Stimulated activated CD4-positive, alpha-beta T cell treated with anti-CD3 and anti-CD28 coated beads, TNF-alpha, amount 100 ng/mL, for 1 hour (primary cell): ENCODE results near the gene CAMK4.
"Not testable (repeated sequence)": the region's sequence is repeated elsewhere in the genome, so short reads cannot be mapped to it uniquely, and the experiment has no call there.

Experiments used
- DNase-seq, 3 donors: peaks; one replicate each; pipeline ENCODE4 v3.0.0-alpha.2; 2020; ENCODE audit warnings: low read depth in 3 of 3, low spot score in 1 of 3

Gene CAMK4

DNA sequence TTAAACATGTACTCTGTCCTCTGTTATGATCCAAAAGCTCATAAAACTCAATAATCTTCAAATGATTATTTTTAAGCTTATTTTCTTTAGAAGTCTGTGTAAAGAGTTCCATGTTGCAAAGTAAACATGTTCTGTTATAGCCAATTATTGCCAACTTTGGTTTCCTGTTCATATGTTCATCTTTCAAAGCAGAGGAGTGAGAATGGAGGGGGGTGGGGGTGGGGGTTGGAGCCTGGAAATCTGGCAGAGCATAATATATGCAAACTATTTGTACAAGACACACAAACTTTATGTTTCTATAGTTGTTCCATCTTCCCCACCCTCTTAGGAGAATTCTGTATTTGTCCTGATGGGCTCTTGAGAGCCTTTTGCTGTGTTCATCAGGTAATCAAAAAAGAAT is 153.1 kb downstream of the CAMK4 start:
- no peak for DNase-seq

GRCh38 chr5:111379391-111379816 is 155.2 kb downstream of the CAMK4 start:
- DNase-seq = no peak

GRCh38 chr5:111383288-111383970 is 159.2 kb downstream of the CAMK4 start:
- no peak for DNase-seq

GRCh38 chr5:111384220-111384619 is 160.0 kb downstream of the CAMK4 start:
- no peak for DNase-seq

GRCh38 chr5:111385051-111385450 is 160.9 kb downstream of the CAMK4 start:
- DNase-seq = no peak

DNA sequence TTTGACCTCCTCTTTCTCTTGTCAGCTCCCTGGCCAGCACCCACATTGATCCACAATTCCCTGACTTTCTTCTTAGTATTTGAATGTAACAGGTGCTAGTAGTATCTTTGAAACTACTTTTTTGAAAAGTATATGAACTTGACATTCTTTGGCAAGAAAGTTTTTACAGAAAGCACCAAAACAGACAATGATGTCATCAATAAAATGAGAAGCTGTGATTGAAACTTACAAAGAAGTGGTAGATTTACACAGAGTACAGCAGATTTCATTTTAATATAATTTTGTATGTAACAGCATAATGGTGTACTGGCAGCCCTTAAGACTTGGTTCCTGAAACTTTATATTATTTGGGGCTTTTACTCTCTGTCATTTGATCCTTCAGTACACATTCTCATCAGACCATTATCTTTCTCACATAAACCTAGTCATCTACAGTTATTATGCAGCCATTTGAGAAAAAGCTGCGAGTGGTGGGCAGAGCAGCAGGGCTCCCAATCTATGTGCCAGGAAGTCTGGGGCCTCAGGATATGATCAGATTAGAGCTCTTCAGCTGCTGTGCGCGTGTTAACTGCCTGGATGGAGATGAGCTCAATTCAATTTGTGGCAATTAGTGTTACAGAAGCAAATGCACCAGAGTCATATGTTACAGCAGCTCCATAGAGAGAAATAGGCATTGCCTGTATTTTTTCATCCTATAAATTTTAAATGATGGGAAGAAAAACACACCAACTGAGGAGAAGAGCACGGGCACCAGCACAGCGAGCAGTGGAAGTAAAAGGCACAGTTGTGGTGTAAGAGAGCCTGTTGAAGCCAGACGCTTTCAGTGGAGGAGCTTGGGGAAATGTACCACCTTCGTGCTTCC is 162.0 kb downstream of the CAMK4 start:
- DNase-seq = no peak

DNA sequence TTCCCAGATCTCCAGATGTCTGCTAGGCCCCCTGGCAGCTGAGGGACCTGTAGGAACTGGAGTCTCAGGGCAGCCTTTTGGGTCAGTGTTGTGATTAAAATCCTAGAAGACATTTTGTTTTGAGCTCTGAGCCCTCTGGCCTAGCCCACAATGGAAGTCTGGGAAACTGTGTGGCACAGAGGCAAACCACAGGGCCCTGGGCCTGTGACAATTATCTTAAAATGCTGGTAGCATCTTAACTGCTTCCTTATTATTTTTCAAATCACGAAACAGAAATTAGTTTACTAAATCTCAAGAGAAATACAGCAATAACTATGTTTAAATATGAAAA is 162.6 kb downstream of the CAMK4 start:
- DNase-seq = no peak

GRCh38 chr5:111387361-111387760 is 163.2 kb downstream of the CAMK4 start:
- no peak for DNase-seq

DNA sequence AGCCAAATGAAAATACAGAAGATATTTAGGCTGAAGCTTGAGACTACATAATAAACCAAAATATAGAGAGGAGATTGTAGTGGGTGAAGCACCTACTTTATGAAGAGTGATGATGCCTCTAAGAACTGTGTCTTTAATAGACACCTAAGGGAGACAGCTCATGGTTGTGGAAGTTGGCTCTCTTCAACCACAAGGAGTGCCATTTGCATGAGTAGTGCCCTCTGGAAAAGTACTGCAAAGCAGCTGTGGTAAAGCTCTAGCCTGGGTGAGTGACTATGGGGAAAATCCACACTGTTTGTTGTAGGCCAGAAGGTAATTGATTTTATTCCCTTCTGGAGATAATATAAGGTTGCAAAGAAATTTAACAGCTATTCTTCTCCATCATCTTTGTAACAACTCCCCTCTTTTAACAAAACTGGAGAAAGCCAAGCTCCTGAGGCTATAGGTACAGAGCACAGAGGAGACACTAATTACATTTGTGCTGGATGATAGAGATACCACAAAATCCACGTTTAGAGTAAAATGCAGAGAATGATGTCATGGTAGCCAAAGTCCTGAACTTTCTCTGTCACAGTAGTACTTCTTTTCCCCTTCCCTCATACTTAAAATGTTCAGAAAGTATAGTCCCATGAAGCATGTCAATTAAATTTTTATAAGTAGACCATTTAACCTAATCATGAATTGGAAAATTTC is 165.4 kb downstream of the CAMK4 start:
- no peak for DNase-seq

- no peak for DNase-seq
These were observed 168.0 kb downstream of the CAMK4 start for GRCh38 chr5:111392181-111392580.

DNA sequence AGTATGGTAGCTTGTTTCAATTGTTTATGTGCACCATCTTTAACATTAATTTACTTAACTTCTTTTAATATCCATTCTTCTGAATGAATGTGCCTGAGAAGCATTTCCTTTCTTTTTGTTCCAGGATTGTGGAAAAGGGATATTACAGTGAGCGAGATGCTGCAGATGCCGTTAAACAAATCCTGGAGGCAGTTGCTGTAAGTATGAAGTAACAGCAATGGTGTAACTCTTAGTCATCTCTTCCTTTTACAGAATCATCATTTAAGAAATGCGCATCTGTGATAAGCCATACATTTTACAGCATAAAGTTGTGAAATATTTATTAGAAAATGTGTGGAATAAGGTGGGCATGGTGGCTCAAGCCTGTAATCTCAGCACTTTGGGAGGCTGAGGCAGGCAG is 170.4 kb downstream of the CAMK4 start:
- DNase-seq = no peak

GRCh38 chr5:111398013-111398412 is 173.8 kb downstream of the CAMK4 start:
- DNase-seq = no peak

DNA sequence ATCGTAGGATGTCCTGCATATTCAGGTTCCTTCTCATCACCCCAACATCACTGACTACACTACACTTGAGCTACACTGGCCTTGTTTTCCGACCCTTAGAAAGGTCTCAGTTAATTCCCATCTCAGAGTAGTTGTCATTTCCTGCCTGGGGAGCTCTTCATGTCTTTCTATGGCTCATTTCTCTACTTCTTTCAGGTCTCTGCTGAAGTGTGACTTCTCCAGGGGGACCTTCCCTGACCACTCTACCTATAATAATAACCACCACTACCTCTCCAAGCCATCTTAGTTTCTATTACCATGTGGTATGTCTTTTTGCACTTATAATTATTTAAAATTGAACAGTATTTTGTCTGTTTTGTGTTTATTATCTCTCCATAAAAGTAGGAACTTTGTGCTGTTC is 174.9 kb downstream of the CAMK4 start:
- no peak for DNase-seq

DNA sequence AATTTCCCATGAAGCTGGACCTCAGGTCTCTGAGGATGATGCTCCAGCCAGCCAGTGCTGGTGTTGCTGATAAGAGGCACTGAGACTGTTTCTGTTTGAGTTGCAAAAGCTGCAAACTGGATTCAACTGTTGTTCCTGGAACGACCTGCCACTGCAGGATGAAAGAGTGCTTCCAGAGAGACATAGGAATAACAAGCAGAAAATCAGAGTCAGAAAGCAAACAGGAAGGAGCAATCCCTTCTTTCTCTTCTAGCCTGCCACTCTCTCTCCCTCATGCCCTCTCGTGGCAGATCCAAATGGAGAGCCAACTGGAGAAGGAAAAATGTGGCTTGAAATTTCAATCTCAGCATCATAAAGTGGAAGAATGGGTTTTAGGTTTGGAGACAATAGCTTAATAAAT is 177.7 kb downstream of the CAMK4 start:
- no peak for DNase-seq

DNA sequence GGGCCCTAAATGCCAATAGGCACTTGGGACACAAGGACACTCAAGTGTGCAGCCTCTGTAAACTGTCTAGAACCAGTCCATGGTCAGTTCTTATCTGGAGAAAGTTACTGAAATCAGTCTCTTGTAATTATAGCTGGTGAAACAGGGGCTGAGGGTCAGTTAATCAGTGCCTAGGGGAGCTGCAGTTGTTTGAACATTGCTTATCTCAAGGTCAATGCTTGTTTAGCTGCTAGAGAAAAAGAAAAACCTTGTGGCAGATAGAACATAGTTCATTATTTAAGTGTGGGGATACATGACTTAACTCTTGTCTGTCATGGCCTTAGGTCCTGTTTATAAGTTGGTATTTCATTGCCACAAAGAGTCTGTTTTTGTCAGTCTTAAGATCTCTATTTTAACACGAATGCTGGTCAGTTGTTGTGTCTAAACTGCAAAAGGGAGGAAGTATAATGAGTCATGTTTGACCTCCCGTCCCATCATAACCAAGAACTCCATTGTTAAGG is 180.1 kb downstream of the CAMK4 start:
- no peak for DNase-seq

GRCh38 chr5:111407562-111407961 is 183.4 kb downstream of the CAMK4 start:
- DNase-seq = no peak

GRCh38 chr5:111408817-111409216 is 184.6 kb downstream of the CAMK4 start:
- DNase-seq = no peak

GRCh38 chr5:111409266-111409665 is 185.1 kb downstream of the CAMK4 start:
- not testable (repeated sequence) for DNase-seq

GRCh38 chr5:111410067-111410466 is 185.9 kb downstream of the CAMK4 start:
- not testable (repeated sequence) for DNase-seq

DNA sequence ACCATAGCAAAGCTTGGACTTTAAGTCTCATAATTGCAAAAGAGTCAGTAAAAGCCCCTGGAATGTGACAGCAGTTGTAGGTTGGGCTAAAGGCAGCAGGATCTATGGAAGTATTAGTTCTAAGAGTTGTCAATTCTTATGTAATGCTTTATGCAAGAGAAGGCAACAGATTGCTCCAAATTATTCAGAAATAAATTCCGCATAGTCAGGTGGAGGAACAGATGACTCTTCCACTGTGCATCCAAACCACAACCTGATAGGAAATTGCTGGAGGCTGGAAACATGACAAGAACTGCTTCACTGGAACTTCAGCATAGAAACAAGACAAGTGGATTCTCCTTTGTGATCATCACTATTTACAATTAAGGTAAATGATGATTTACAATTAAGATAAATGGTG is 187.1 kb downstream of the CAMK4 start:
- DNase-seq = no peak

DNA sequence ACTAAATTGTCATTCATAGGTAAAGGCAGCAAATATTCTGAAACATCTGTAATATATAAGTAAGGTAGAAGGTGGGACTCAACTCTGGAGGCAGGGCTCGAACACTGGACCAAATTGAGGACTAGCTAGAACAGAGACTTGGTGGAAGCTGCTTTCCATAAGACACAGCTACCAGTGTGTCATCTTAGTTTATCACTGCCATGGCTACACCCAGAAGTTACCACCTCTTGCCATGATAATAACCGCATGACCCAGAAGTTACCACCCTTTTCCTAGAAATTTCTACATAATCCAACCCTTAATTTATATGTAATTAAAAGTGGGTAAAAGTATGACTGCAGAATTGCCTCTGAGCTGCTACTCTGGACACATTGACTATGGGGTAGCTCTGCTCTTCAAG is 188.4 kb downstream of the CAMK4 start:
- no peak for DNase-seq

- no peak for DNase-seq
These were observed 190.9 kb downstream of the CAMK4 start for GRCh38 chr5:111415053-111415452.
